Activated T-cell treated with anti-CD3 and anti-CD28 coated beads, Interleukin-2, amount 50 U/mL, for 4 hours (primary cell): ENCODE measurements around the gene IL1A. TPM values are rescaled to one million over a fixed set of nuclear protein-coding genes. Genes with fewer than 3 reads are reported as not detected.
A peak's percentile ranks its signal among the peaks of the same experiment; 100 is the strongest.

Experiments used
- ATAC-seq, 2 donors: fragments of 200-7000 bp; cut with Tn5 transposase; one replicate each; pipeline ENCODE4 v1.10.0; 2021
- DNase-seq: peaks from one replicate; pipeline ENCODE4 v3.0.0-alpha.2; 2020
- H3K27me3 Mint-ChIP-seq: one replicate; pipeline ENCODE4 v1.8.0; 2021; ENCODE audit warnings: low read depth, mixed read lengths
- H3K36me3 Mint-ChIP-seq: one replicate; pipeline ENCODE4 v1.8.0; 2022; ENCODE audit warnings: mixed read lengths; ENCODE audit not compliant: insufficient read depth
- H3K4me1 Mint-ChIP-seq: one replicate; pipeline ENCODE4 v1.8.0; 2021; ENCODE audit warnings: low read depth, mixed read lengths
- H3K4me3 Mint-ChIP-seq: one replicate; pipeline ENCODE4 v1.8.0; 2021; ENCODE audit warnings: mild to moderate bottlenecking, moderate library complexity, mixed read lengths
- H3K9me3 Mint-ChIP-seq: one replicate; pipeline ENCODE4 v1.8.0; 2021; ENCODE audit warnings: mixed read lengths
- total RNA-seq, 3 donors: library from RNA; stranded (reverse); gene quantifications; one replicate each; pipeline ENCODE4 v1.2.1, GENCODE V29; 2021

Gene IL1A
- total RNA-seq, 3 donors from 2014 or later, result 2.0 to 4.3 (median 3.8) TPM

GRCh38 chr2:112825706-112826105, 41.4 kb upstream of the IL1A start:
- DNase-seq (no peak), ATAC-seq (no peak)
- H3K4me3 Mint-ChIP-seq, result no peak overlapping the region
- H3K27me3 Mint-ChIP-seq, result peaks cover 8% of the 10 kb centered on the region
- H3K4me1 Mint-ChIP-seq, result peaks cover 16% of the 10 kb centered on the region
- no peaks in the 10 kb centered on the region for H3K36me3 Mint-ChIP-seq
- H3K9me3 Mint-ChIP-seq, result no peaks in the 10 kb centered on the region

- no peaks in the 10 kb centered on the region for H3K36me3 Mint-ChIP-seq
- ATAC-seq, result no peak
- no peaks in the 10 kb centered on the region for H3K27me3 Mint-ChIP-seq
- no peaks in the 10 kb centered on the region for H3K9me3 Mint-ChIP-seq
- H3K4me3 Mint-ChIP-seq, result no peak overlapping the region
- DNase-seq, result no peak
- peaks cover 16% of the 10 kb centered on the region for H3K4me1 Mint-ChIP-seq
Observed at GRCh38 chr2:112824694-112825085, 40.4 kb upstream of the IL1A start.

- H3K36me3 Mint-ChIP-seq, result no peaks in the 10 kb centered on the region
- ATAC-seq (peak in 1 of 2 donors; percentile 32), DNase-seq (no peak)
- no peak overlapping the region for H3K4me3 Mint-ChIP-seq
- no peaks in the 10 kb centered on the region for H3K9me3 Mint-ChIP-seq
- no peaks in the 10 kb centered on the region for H3K27me3 Mint-ChIP-seq
- H3K4me1 Mint-ChIP-seq, result peaks cover 16% of the 10 kb centered on the region
Observed at GRCh38 chr2:112821682-112822081, 37.4 kb upstream of the IL1A start.

GRCh38 chr2:112821142-112821541, 36.8 kb upstream of the IL1A start:
- peak; percentile 94 to 98 for ATAC-seq
- Mint-ChIP-seq H3K36me3 (no peaks in the 10 kb centered on the region), H3K27me3 (no peaks in the 10 kb centered on the region), H3K9me3 (no peaks in the 10 kb centered on the region), H3K4me3 (no peak overlapping the region), H3K4me1 (peaks cover 16% of the 10 kb centered on the region)
- no peak for DNase-seq

GRCh38 chr2:112820343-112820742, 36.0 kb upstream of the IL1A start:
- H3K4me3 Mint-ChIP-seq, result no peak overlapping the region
- peaks cover 16% of the 10 kb centered on the region for H3K4me1 Mint-ChIP-seq
- ATAC-seq (no peak), DNase-seq (no peak)
- no peaks in the 10 kb centered on the region for H3K9me3 Mint-ChIP-seq
- H3K27me3 Mint-ChIP-seq, result no peaks in the 10 kb centered on the region
- no peaks in the 10 kb centered on the region for H3K36me3 Mint-ChIP-seq

- peaks cover 16% of the 10 kb centered on the region for H3K4me1 Mint-ChIP-seq
- H3K4me3 Mint-ChIP-seq, result no peak overlapping the region
- H3K9me3 Mint-ChIP-seq, result no peaks in the 10 kb centered on the region
- DNase-seq (no peak), ATAC-seq (no peak)
- H3K36me3 Mint-ChIP-seq, result no peaks in the 10 kb centered on the region
- H3K27me3 Mint-ChIP-seq, result no peaks in the 10 kb centered on the region
Observed at GRCh38 chr2:112819081-112819480, 34.8 kb upstream of the IL1A start.

GRCh38 chr2:112818094-112818902, 34.0 kb upstream of the IL1A start:
- peaks cover 17% of the 10 kb centered on the region for H3K4me1 Mint-ChIP-seq
- no peaks in the 10 kb centered on the region for H3K36me3 Mint-ChIP-seq
- ATAC-seq (no peak), DNase-seq (no peak)
- no peak overlapping the region for H3K4me3 Mint-ChIP-seq
- H3K9me3 Mint-ChIP-seq, result no peaks in the 10 kb centered on the region
- H3K27me3 Mint-ChIP-seq, result no peaks in the 10 kb centered on the region

GRCh38 chr2:112817082-112817689, 32.9 kb upstream of the IL1A start:
- ATAC-seq (no peak), DNase-seq (no peak)
- Mint-ChIP-seq H3K4me3 (no peak overlapping the region), H3K36me3 (no peaks in the 10 kb centered on the region), H3K9me3 (no peaks in the 10 kb centered on the region), H3K27me3 (no peaks in the 10 kb centered on the region), H3K4me1 (peaks cover 24% of the 10 kb centered on the region)

GRCh38 chr2:112814278-112814677, 30.0 kb upstream of the IL1A start:
- no peaks in the 10 kb centered on the region for H3K27me3 Mint-ChIP-seq
- no peak overlapping the region for H3K4me3 Mint-ChIP-seq
- DNase-seq (no peak), ATAC-seq (no peak)
- H3K9me3 Mint-ChIP-seq, result peaks cover 4% of the 10 kb centered on the region
- H3K36me3 Mint-ChIP-seq, result no peaks in the 10 kb centered on the region
- peaks cover 24% of the 10 kb centered on the region for H3K4me1 Mint-ChIP-seq

- DNase-seq (no peak), ATAC-seq (no peak)
- Mint-ChIP-seq H3K9me3 (peaks cover 8% of the 10 kb centered on the region), H3K36me3 (no peaks in the 10 kb centered on the region), H3K4me1 (peaks cover 24% of the 10 kb centered on the region), H3K27me3 (no peaks in the 10 kb centered on the region), H3K4me3 (no peak overlapping the region)
Observed at GRCh38 chr2:112813280-112813966, 29.1 kb upstream of the IL1A start.

- DNase-seq (no peak), ATAC-seq (no peak)
- Mint-ChIP-seq H3K9me3 (peaks cover 11% of the 10 kb centered on the region), H3K4me1 (peaks cover 24% of the 10 kb centered on the region), H3K27me3 (no peaks in the 10 kb centered on the region), H3K36me3 (no peaks in the 10 kb centered on the region), H3K4me3 (no peak overlapping the region)
Observed at GRCh38 chr2:112812318-112813267, 28.3 kb upstream of the IL1A start.

GRCh38 chr2:112811841-112812306, 27.6 kb upstream of the IL1A start:
- no peak for DNase-seq
- H3K9me3 Mint-ChIP-seq, result peaks cover 16% of the 10 kb centered on the region
- no peak overlapping the region for H3K4me3 Mint-ChIP-seq
- H3K27me3 Mint-ChIP-seq, result no peaks in the 10 kb centered on the region
- ATAC-seq, result peak; percentile 80 to 83
- peaks cover 24% of the 10 kb centered on the region for H3K4me1 Mint-ChIP-seq
- H3K36me3 Mint-ChIP-seq, result no peaks in the 10 kb centered on the region

GRCh38 chr2:112811276-112811831, 27.1 kb upstream of the IL1A start:
- H3K36me3 Mint-ChIP-seq, result no peaks in the 10 kb centered on the region
- peaks cover 16% of the 10 kb centered on the region for H3K9me3 Mint-ChIP-seq
- no peak for DNase-seq
- no peaks in the 10 kb centered on the region for H3K27me3 Mint-ChIP-seq
- no peak overlapping the region for H3K4me3 Mint-ChIP-seq
- peaks cover 24% of the 10 kb centered on the region for H3K4me1 Mint-ChIP-seq
- ATAC-seq, result no peak
